H7 (cell line): Measurements from ENCODE around the gene DIPK1B. TPM values are rescaled to one million over a fixed set of nuclear protein-coding genes. Genes with fewer than 3 reads are reported as not detected.

Experiments used
- DNase-seq: peaks from one replicate; pipeline ENCODE4 v3.0.0; 2012
- H3K27me3 ChIP-seq: 2 replicates; pipeline ENCODE4 v1.6.0; 2011; ENCODE audit warnings: mild to moderate bottlenecking, low read length; ENCODE audit not compliant: control insufficient read depth, insufficient read depth
- H3K36me3 ChIP-seq: replicated peaks from 2 replicates; pipeline ENCODE4 v1.5.1; 2011; ENCODE audit warnings: low read length; ENCODE audit not compliant: control insufficient read depth, insufficient read depth
- H3K4me3 ChIP-seq: 2 replicates; pipeline ENCODE4 v1.5.1; 2011; ENCODE audit warnings: low read depth, mild to moderate bottlenecking, control low read depth, low read length, moderate library complexity; ENCODE audit not compliant: insufficient read depth
- total RNA-seq: library from RNA; depleted of rRNA; stranded (reverse); fragments of >200 nt; shearing (Covaris generic); gene quantifications from 2 replicates; pipeline ENCODE4 v1.2.3, GENCODE V29; 2014; rRNA removed

DIPK1B gene
- 57.0 and 75.7 TPM in 2 replicates for total RNA-seq

GRCh38 chr9:136711751-136712689, at the start of gene DIPK1B:
TSS of gene DIPK1B (plus strand) at chr9:136712572. CDS start at chr9:136712666, 94 bp downstream.
- no peaks in the 10 kb centered on the region for H3K36me3 ChIP-seq
- DNase-seq, result peak; percentile 100

GRCh38 chr9:136662656-136663581, 49.5 kb upstream of the DIPK1B start, which contains the start of gene EGFL7:
TSS of gene EGFL7 (plus strand) at chr9:136662916. CDS start at chr9:136668283, 5,367 bp downstream.
- Histone ChIP-seq H3K4me3 (no peak within 1 kb of the TSS), H3K27me3 (no peaks in the 10 kb centered on the region), H3K36me3 (no peaks in the 10 kb centered on the region)
- no peak for DNase-seq

More at GRCh38 chr9:136711751-136712689, at the start of gene DIPK1B:
- Histone ChIP-seq H3K4me3 (peak within 1 kb of the TSS; percentile 64), H3K27me3 (peaks cover 3% of the 10 kb centered on the region)

GRCh38 chr9:136664000-136664915, 48.1 kb upstream of the DIPK1B start:
- Histone ChIP-seq H3K4me3 (no peak overlapping the region), H3K36me3 (no peaks in the 10 kb centered on the region), H3K27me3 (no peaks in the 10 kb centered on the region)
- no peak for DNase-seq

GRCh38 chr9:136665111-136665703, 47.2 kb upstream of the DIPK1B start:
- peak; percentile 96 for DNase-seq
- Histone ChIP-seq H3K36me3 (no peaks in the 10 kb centered on the region), H3K4me3 (peak overlapping the region; percentile 52), H3K27me3 (no peaks in the 10 kb centered on the region)

- H3K4me3 ChIP-seq, result peak overlapping the region; percentile 52
- peak; percentile 97 for DNase-seq
- no peaks in the 10 kb centered on the region for H3K36me3 ChIP-seq
- H3K27me3 ChIP-seq, result no peaks in the 10 kb centered on the region
Measured at GRCh38 chr9:136665704-136666371, 46.5 kb upstream of the DIPK1B start.

GRCh38 chr9:136666372-136667213, 45.8 kb upstream of the DIPK1B start:
- peak; percentile 86 for DNase-seq
- Histone ChIP-seq H3K36me3 (no peaks in the 10 kb centered on the region), H3K4me3 (peak overlapping the region; percentile 39), H3K27me3 (no peaks in the 10 kb centered on the region)

GRCh38 chr9:136667214-136667939, 45.0 kb upstream of the DIPK1B start:
- Histone ChIP-seq H3K36me3 (no peaks in the 10 kb centered on the region), H3K27me3 (no peaks in the 10 kb centered on the region), H3K4me3 (no peak overlapping the region)
- DNase-seq, result no peak

GRCh38 chr9:136667940-136668760, 44.2 kb upstream of the DIPK1B start:
- no peaks in the 10 kb centered on the region for H3K36me3 ChIP-seq
- no peak for DNase-seq
- no peaks in the 10 kb centered on the region for H3K27me3 ChIP-seq
- no peak overlapping the region for H3K4me3 ChIP-seq

- no peak for DNase-seq
- no peak overlapping the region for H3K4me3 ChIP-seq
- H3K27me3 ChIP-seq, result no peaks in the 10 kb centered on the region
- no peaks in the 10 kb centered on the region; the same call in 1 of the 2 replicates for H3K36me3 ChIP-seq
Measured at GRCh38 chr9:136668983-136669790, 43.2 kb upstream of the DIPK1B start.

- Histone ChIP-seq H3K27me3 (no peaks in the 10 kb centered on the region), H3K4me3 (no peak overlapping the region), H3K36me3 (no peaks in the 10 kb centered on the region; the same call in 1 of the 2 replicates)
- peak; percentile 63 for DNase-seq
Measured at GRCh38 chr9:136669791-136670464, 42.4 kb upstream of the DIPK1B start.
